Panc1 (cell line): ENCODE data around the gene VAMP3. TPM values are rescaled to one million over a fixed set of nuclear protein-coding genes. Genes with fewer than 3 reads are reported as not detected.

Experiments used
- ATAC-seq: fragments of 200-7000 bp; cut with Tn5 transposase; 2 replicates; pipeline ENCODE4 v1.9.1; 2020; ENCODE audit warnings: mild to moderate bottlenecking, moderate library complexity
- Bru-seq: library from RNA; stranded (reverse); fragments of 400-500 nt; gene quantifications from one replicate; lab custom pipeline; 2021; lab: Mats Ljungman, UMichigan
- BruChase-seq, 2 experiments: library from RNA; stranded (reverse); fragments of 400-500 nt; gene quantifications; one replicate each; lab custom pipeline; 2021; lab: Mats Ljungman, UMichigan
- BruUV-seq: library from RNA; stranded (reverse); fragments of 400-500 nt; replicated peaks from 2 replicates; lab custom pipeline; 2021; lab: Mats Ljungman, UMichigan
- CTCF ChIA-PET: fragments of 300-600 bp; sonication (Branson Sonifier 250); formaldehyde crosslinking; loops from one replicate; lab custom pipeline; 2022; ENCODE audit warnings: antibody characterized with exemption; lab: Charles Lee
- POLR2A ChIA-PET: fragments of 300-600 bp; sonication (Branson Sonifier 250); formaldehyde crosslinking; loops from one replicate; lab custom pipeline; 2022; ENCODE audit warnings: antibody characterized with exemption; lab: Charles Lee
- DNase-seq: peaks from one replicate; pipeline ENCODE4 v3.0.0-alpha.2; 2010; ENCODE audit warnings: low read depth, low spot score
- H3K27ac ChIP-seq: 2 replicates; pipeline ENCODE4 v1.5.1; 2011; ENCODE audit warnings: mild to moderate bottlenecking, low read length, inconsistent platforms
- H3K27me3 ChIP-seq: fragments of 200-500 bp; sonication (Bioruptor generic); 2 replicates; pipeline ENCODE4 v1.6.0; 2014; ENCODE audit warnings: low read length, inconsistent platforms; ENCODE audit not compliant: control insufficient read depth, insufficient read depth
- H3K36me3 ChIP-seq: fragments of 200-500 bp; sonication (Bioruptor generic); 2 replicates; pipeline ENCODE4 v1.5.1; 2014; ENCODE audit warnings: inconsistent platforms, mild to moderate bottlenecking, low read length, moderate library complexity; ENCODE audit not compliant: control insufficient read depth, insufficient read depth
- H3K4me1 ChIP-seq: 2 replicates; pipeline ENCODE4 v1.5.1; 2011; ENCODE audit warnings: inconsistent platforms, mild to moderate bottlenecking, low read length, moderate library complexity; ENCODE audit not compliant: control insufficient read depth, insufficient read depth
- H3K4me3 ChIP-seq, 2 experiments: 2 replicates each; pipeline ENCODE4 v1.5.1; 2011 to 2012; ENCODE audit warnings: low read depth in 2 of 2, low read length in 2 of 2, mild to moderate bottlenecking in 2 of 2, inconsistent platforms in 1 of 2, moderate library complexity in 1 of 2
- H3K9me3 ChIP-seq: fragments of 200-500 bp; sonication (Bioruptor generic); 2 replicates; pipeline ENCODE4 v1.5.1; 2014; ENCODE audit warnings: low read depth, mild to moderate bottlenecking, inconsistent platforms, low read length, moderate library complexity; ENCODE audit not compliant: control insufficient read depth, insufficient read depth
- CTCF ChIP-seq: fragments of 450-650 bp; IDR thresholded peaks from 2 replicates; pipeline ENCODE4 v1.5.1; 2017; ENCODE audit warnings: mild to moderate bottlenecking
- POLR2AphosphoS5 ChIP-seq: IDR thresholded peaks from 2 replicates; pipeline ENCODE4 v1.6.1; 2012; ENCODE audit warnings: mild to moderate bottlenecking, low read depth, low read length, moderate library complexity
- REST ChIP-seq, 2 experiments: IDR thresholded peaks; 2 replicates each; pipeline ENCODE4 v1.6.1; 2011 to 2012; ENCODE audit warnings: low read depth in 2 of 2, control low read depth in 1 of 2, low read length in 1 of 2, mild to moderate bottlenecking in 1 of 2, moderate library complexity in 1 of 2; ENCODE audit not compliant: insufficient read depth in 1 of 2
- SIN3A ChIP-seq: IDR thresholded peaks from 2 replicates; pipeline ENCODE4 v1.6.1; 2012; ENCODE audit warnings: low read depth, mild to moderate bottlenecking, low read length, moderate library complexity, borderline replicate concordance; ENCODE audit not compliant: insufficient read depth
- TCF7L2 ChIP-seq: IDR thresholded peaks from 2 replicates; pipeline ENCODE4 v1.6.1; 2011; ENCODE audit warnings: mild to moderate bottlenecking, low read depth, low read length, inconsistent platforms
- in situ Hi-C: cut with HindIII; loops from 2 replicates; pipeline ENCODE4 v1.10.0; 2016; ENCODE audit warnings: low sequenced_read_pairs, low pct_unique_long_range_greater_than_20kb
- intact Hi-C: fragments of 100-400 bp; cut with micrococcal nuclease; formaldehyde crosslinking; loops from one replicate; pipeline ENCODE4 v1.10.0; 2022; ENCODE audit not compliant: unreplicated experiment
- long read RNA-seq: library from polyadenylated mRNA; unstranded; transcript quantifications from one replicate; pipeline ENCODE4 v2.0.0, GENCODE V29; 2021; ENCODE audit not compliant: unreplicated experiment
- polyA plus RNA-seq: library from polyadenylated mRNA; unstranded; fragments of >200 nt; gene quantifications from one replicate; pipeline ENCODE4 v1.2.1, GENCODE V29; 2012; ENCODE audit warnings: missing spikeins; ENCODE audit not compliant: insufficient read length
- total RNA-seq: library from RNA; stranded (reverse); gene quantifications from one replicate; pipeline ENCODE4 v1.2.1, GENCODE V29; 2021; ENCODE audit not compliant: unreplicated experiment

The VAMP3 gene
- 106 TPM for total RNA-seq
- polyA plus RNA-seq = 59.8 TPM
- Bru-seq, nascent RNA = percentile 88 among the genes with signal in this experiment
- percentile 96 among the genes with signal in this experiment for BruChase-seq, experiment 1, labeled RNA remaining after a 2-hour chase
- BruChase-seq, experiment 2, labeled RNA remaining after a 6-hour chase = percentile 98 among the genes with signal in this experiment
- long read RNA-seq, transcript VAMP3-201 (5 exons, 2,205 nt) = major isoform, 127 of 195 reads
- long read RNA-seq, partial matches to known transcripts = 60 of 195 reads
- long read RNA-seq, other reads (novel, unspliced or antisense) = 4 of 195 reads

GRCh38 chr1:7770997-7771822 is at the start of gene VAMP3:
TSS of gene VAMP3 (plus strand) at chr1:7771296. CDS start at chr1:7771384, 88 bp downstream.
- Histone ChIP-seq H3K9me3 (no peaks in the 10 kb centered on the region), H3K27ac (peak within 1 kb of the TSS; percentile 84), H3K4me1 (peaks cover 14% of the 10 kb centered on the region; the same call in 1 of the 2 replicates), H3K4me3 (peak within 1 kb of the TSS; percentile 92 to 93), H3K36me3 (peaks cover 10% of the 10 kb centered on the region), H3K27me3 (no peaks in the 10 kb centered on the region)
- ChIA-PET POLR2A (no interaction called here), CTCF (no interaction called here)
- DNase-seq (no peak), ATAC-seq (peak; percentile 97)
- in situ Hi-C loops (no loop called here), intact Hi-C loops (no loop called here)
- BruUV-seq = no TSS peak
- TF ChIP-seq POLR2AphosphoS5 (peak; percentile 37; the same call in 1 of the 2 replicates), SIN3A (peak; percentile 63; the same call in 1 of the 2 replicates), TCF7L2 (no peak)

GRCh38 chr1:7721940-7722669 is 49.0 kb upstream of the VAMP3 start:
- no peaks in the 10 kb centered on the region for H3K4me1 ChIP-seq
- H3K4me3 ChIP-seq = no peak overlapping the region
- no TSS peak for BruUV-seq
- in situ Hi-C loops (no loop called here), intact Hi-C loops (no loop called here)
- no peaks in the 10 kb centered on the region; the same call in 1 of the 2 replicates for H3K27me3 ChIP-seq
- ChIA-PET POLR2A (interaction anchor here (0.7 kb wide), 1 partner anchor 30 kb away, joined by 3 read pairs; no protein-coding TSS in a partner anchor), CTCF (interaction anchor here (0.6 kb wide), 1 partner anchor 54 kb away, joined by 3 read pairs; no protein-coding TSS in a partner anchor)
- ATAC-seq (no peak), DNase-seq (no peak)
- TF ChIP-seq REST (IDR thresholded peaks at IDR 0.05; ENCODE audit: insufficient read depth in 1 of 2, low read depth in 2 of 2, low read length in 1 of 2) = no peak
- TF ChIP-seq TCF7L2 = no peak
- TF ChIP-seq SIN3A = no peak
- TF ChIP-seq CTCF = no peak
- TF ChIP-seq POLR2AphosphoS5 = no peak
- no peaks in the 10 kb centered on the region for H3K9me3 ChIP-seq
- H3K27ac ChIP-seq = no peak overlapping the region
- no peaks in the 10 kb centered on the region for H3K36me3 ChIP-seq
